ENCODE results near the gene CHST14.

Gene CHST14, protein sequence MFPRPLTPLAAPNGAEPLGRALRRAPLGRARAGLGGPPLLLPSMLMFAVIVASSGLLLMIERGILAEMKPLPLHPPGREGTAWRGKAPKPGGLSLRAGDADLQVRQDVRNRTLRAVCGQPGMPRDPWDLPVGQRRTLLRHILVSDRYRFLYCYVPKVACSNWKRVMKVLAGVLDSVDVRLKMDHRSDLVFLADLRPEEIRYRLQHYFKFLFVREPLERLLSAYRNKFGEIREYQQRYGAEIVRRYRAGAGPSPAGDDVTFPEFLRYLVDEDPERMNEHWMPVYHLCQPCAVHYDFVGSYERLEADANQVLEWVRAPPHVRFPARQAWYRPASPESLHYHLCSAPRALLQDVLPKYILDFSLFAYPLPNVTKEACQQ

DNA sequence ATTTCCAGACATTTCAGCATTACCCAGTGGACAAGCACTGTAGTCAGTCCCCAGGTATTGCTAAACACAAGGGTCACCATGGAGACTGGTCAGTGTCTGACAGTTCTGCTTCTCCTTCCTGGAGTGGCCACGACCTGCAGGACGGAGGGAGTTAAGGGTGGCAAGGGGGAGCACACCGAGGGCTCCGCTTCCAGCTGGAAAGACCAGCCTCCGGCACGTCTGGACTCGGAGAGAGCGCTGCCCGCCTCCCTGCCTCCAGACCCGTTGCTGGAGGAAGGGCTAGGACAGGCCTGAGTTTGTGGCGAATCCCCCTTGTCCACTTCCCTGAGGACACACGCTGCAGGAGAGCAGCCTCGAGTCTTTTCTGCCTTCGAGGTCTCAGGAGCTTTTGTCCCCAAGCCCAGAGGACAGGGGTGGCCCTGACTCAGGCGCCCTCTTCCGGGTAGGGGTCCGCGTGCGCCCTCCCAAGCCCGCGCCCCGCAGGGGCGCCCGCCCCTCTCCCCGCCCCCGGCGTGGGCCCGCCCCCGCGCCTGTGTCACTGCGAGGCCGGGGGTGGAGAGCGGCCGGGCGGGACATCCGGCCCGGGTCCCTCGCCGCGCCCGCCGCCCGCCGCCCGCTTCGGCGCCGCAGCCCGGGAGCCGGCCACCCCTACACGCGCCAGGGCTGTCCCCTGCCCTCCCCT is at the start of gene CHST14:
TSS of gene CHST14 (plus strand) at position 562 of the 682 bp plus-strand sequence. CDS start 230 bp downstream, outside the sequence.
- DNase-seq: peak; percentile 31

DNA sequence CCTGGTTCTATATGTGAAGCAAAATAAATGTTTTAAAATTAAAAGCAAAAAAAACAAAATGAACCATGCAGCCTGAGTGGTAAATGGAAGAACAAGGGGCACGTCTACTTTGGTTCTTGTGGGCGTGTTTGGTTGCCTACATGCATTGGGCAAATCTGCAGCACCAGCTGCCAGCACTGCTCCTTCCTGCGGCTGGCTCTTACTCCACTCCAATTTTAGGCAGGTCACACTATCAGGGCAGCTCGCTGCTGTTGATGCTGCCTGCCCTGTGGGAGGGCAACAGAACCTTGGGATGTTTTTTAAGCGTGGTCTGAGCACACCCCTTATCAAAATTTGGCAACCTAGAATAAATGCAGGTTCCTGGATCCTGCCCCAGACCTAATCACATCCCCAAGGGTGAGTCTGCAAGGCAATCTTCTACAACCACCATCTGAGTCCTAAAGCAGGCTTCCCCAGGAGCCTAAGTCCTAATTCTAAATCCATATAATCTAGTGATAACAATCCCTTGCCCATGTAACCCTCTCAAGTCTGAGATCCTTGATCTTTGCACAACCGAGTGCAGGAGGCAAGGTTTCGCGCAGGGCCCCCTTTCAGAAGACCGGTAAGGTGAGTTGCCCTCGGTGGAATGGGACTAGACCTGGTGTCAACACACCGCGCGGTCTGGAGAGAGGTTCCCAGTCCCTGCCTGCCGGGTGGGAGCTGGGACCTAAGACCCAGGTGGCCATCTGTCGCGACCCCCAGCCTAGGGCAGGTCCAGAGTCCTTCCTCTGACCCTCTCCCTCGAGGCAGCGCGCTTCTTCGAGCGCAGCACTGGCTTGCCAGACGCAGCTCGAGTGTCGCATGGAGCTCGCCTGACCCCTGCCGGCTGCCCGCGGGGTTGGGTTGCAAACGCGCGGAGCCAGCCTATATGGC is 49.3 kb upstream of the CHST14 start:
- DNase-seq: peak; percentile 39

DNA sequence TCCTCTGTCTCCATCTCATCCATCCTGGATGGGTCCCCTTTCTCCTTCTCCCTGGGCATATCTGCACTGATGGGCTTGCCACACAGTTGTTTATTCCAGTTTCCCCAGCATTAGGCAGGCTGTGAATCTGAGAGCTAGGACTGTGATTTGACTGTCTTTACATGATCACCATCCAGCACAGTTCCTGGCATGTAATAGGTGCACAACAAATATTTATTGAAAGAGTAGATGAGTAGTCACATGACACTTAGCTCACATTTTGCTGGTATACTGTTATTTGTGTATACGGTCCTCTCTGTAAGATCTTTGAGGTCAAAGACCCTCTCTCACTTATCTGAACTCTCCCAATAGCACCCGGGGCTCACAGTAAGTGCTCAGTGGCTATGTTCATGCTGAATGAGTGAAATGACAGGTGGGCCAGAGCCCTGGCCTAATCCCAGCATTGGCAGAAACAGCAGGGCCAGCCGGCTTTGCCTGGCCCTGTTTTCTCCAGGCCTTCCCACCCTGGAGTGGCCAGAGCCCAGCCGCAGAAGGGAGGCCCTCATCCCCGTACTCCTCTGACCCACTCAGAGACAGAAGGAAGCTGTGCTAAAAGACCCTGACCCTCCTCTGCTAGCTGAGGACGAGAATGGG is 46.2 kb upstream of the CHST14 start:
- DNase-seq: no peak

DNA sequence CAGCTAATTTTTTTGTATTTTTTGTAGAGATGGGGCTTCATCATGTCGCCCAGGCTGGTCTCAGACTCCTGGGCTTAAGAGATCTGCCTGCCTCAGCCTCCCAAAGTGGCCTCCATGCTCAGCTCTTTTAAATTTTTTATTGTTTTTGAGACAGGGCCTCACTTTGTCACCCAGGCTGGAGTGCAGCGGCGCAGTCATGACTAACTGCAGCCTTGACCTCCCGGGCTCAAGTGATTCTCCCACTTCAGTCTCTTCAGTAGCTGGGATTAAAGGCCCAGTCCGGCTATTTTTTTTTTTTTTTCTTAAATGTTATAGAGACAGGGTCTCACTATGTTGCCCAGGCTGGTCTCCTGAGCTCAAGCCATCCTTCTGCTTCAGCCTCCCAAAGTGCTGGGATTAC is 45.1 kb upstream of the CHST14 start:
- no peak for DNase-seq

DNA sequence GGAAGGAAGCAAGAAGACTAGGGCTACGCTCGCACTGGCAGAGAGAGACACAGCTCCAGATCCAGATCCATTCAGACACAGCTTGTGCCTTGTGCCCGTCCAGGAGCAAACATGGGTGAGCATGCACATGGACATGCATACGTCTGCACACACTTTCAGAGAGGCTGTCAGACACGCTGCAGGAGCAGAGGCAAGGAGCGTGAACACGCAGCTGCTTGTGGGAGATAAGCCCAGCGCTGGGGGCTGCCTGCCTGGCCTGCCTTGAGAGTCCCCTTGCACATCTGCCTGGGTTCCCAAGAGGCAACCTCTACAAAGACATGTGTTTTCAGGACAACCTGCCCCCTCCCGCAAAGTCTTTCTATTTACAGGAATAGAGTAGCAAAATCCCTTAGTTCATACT is 43.6 kb upstream of the CHST14 start:
- DNase-seq: no peak

DNA sequence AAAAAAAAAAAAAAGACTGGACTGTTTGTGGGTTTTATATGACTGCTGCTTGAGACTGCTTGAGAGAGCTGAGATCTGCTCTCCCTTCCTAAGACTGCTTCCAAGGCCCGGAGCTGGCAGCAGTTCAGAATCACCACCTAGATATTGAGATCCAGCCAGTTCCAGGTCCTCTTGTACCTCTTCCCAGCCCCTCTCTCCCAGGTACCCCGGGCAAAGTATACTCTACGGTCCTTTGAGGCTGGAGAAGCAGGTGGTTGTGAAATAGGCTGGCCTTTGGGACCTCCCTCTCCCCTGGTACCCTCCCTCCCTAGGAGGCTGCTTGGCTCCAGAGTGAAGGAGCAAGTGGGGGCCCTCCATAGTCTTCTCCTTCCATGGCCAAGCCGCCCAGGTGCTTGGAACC is 42.6 kb upstream of the CHST14 start:
- no peak for DNase-seq

DNA sequence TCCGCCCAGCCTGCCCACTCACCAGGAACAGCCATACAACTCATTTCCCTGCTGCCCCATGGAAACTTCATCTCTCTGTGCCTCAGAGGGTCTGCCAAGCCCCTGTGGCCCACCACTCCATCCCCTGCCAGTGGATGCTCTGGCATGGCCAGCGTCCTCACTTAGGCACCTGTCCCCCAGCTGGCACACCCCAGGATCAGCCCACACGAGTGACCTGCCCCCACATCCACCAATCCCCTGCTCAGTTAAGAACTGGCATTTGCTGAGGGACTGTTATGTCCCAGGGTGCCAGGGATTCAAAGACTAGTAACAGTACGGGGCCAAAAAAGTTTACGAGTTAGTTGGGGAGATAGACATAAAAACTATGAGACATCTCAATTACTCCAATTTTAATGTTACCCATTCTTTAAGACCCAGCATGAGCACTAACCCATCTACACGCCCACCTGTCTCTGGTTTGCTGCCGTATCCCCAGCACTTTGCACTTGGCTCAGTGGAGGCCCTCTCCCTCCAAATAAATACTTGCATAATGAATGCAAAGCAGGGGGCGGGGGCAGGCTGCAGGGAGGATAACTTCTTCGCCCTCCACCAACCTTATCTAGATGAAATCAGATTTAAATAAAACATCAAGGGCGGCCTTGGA is 41.6 kb upstream of the CHST14 start:
- no peak for DNase-seq

DNA sequence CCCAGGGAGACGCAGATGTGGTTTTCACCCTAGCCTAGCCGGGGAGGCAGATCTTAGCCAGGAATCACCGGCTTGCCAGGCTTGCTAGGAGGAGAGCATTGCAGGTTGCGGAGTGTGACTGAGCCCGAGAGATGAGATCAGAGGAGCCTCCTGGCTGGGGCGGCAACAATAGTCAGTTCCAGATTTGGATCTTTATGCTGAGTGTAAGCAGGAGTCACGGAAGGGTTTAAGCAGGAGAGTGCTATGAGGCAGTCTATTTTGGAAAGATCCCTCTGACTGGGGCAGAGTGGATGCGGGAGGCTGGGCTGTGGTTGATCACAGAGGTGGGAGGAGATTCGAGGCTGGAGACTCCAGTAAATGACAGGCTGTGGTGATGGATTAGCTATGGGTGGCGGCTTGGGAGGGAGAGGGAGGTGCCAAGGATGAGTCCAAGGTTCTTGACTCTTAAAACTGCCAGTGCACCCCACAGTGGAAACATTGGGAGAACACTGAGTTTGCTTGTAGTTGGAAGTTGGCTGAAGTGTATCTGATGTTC is 40.4 kb upstream of the CHST14 start:
- peak; percentile 61 for DNase-seq

DNA sequence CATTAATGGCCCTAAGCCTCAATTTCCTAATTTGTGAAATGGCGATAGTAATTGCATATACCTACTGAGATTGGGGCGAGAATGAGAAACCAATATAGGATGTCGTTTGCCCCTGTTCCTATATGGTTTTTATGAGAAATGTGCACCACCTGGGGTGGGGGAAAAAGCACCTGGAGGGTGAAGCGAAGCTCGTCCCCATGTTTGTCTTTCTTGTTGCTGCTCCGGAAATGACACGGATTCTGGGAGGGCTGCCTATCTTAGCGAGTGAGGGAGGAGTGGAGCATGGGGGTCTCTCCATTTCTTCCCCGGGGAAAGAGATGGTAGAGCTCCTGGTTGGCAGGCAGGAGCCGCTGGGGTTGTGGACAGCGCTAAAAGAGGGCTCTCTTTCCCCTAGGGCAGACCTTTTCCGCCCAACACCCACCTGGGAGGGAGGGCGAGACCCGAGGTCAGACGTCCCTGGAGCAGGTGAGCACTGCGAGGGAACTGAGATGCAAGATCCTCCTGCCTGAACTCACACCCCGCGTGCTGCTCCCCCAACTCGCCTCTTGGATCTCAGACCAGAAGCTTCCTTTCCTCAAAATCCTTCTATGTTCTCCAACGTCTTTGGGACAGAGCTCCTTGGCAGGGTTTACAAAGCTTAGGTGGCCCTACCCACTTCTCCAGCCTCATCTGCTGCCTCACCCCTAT is 35.6 kb upstream of the CHST14 start:
- DNase-seq: no peak

DNA sequence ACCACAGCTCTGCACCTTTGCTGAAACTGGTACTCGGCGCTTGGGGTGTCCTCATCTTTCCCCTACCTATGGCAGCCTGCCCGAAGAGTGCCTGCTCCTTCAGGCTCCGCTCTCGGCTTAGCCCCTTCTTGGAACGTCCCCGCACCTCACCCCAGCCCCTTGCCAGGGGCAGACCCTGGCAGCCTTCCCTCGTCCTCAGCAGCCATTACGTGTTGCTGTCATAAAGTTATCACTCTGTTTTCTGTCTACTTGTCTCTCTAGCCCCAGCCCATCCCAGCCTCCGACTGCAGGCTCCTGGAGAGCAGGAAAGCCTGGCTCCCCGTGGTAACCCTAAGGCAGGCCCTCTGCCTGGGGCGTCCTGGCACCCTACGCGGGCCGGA is 35.1 kb upstream of the CHST14 start:
- no peak for DNase-seq

DNA sequence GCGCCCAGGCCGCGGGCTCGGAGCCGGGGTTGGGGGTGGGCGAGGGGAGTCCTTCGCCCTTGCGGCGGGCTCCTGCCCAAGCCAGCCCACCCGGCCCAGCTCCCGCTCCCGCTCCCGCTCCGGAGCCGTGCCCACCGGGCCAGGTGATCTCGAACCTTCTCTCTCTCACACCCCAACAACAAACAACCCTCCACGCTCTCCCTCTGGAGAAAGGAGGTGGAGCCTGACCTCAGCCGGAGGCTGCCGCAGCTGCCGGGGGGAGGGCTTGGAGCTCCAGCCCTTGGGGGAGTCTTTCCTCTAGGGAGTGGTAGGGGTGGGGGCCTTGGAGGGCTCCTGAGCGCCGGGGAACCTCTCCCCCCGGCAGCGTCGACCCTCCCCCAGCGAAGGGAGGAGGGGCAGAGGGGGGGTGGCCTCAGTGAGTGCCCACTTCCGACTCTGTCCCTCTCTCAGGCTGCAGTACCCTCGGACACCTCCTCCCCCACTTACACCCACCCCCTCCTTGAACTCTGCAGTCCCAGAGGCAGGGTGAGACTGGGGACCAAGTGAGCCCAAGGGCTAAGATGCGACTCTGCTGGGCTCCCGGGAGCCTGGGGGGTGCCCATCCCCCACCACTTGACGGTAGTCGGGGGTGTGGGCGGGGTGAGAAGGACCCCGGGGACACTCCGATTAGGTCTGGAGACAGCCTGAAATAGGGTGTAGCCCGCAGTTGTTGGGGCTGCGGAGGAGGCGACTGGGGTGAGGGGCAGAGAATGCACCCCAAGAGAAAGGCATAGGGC is 34.5 kb upstream of the CHST14 start:
- DNase-seq: no peak

DNA sequence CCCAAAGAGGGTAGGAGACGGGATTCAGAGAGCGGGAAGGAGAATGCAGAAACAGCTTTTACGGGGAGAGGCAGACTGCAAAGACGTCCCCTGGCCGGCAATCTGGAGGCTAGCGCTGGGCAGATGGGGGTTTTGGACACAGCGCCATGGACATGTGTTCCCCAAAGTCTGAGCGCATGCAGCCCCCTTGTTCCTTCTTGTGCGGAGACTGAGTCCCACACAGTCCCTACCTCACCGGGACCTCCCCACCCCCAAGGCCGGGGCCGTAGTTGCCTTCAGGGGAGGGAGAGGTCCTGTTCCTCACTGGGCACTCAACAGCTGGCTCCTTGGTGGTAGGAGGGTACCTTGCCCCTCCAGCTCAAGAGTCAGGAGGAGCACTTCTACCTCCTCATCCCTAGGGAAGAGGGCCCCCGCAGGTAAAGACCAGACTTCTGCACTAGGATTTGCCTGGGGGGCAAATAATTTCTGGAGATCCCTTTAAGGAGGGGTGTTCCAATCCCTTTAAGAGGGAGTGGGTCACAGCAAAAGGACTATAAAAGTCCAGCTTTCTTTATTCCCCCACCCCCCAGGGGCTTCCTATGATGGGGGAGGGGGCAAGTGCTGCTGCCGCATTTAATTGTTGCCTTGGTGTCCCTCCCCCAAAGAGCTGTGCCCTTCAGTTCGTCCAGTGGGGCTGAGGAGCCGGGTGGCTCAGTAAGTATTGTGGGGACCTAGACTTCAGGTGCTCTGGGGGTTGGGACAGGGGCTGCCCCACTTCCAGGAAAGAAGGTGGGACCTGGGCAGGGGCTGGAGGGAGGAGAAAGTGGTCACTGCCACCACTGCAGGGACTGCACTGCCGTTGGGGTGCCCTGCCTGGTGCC is 33.7 kb upstream of the CHST14 start:
- no peak for DNase-seq

DNA sequence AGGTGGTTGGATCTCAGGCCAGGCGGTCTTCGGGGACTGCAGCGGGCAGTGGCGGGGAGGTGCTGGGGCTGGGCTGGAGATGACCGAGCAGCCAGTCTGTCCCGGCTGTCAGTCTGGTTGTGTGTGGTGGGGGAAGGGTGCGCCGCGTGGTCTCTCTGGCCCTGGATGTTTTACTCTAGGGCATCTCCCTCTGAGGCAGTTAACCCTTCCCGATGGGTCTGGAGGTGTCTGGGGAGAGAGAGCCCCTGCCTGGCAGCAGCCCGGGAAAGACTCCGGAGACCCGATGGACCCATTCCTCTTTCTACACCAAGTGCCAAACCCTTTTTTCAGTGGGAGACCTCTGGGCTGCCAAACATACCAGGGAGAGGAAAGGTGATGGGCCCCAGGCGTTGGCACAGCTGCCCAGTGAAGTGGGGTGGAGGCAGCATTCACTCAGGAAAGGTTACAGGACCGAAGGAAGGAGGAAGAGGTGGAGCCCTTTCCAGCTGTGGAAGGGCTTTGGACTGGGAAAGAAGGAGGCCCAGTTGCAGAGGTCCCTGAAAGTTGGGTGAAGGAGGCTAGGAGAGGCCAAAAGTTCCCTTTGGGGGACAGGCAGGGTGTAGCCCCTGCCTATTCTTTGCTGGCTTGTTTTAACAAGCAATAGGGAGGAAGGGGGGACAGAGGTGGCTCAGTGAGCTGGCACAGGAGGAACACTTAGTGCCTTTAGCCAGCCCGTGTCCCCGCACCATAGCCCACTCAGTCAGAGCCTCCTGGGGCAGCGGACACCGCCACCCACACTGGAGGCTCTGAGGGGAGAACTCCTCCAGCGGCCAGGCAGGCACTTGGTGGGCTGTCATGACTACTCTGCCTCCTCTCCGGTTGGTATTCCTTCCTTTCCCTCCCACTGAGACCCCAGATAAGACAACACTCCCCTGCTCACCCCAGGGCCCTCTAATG is 32.8 kb upstream of the CHST14 start:
- DNase-seq: no peak

DNA sequence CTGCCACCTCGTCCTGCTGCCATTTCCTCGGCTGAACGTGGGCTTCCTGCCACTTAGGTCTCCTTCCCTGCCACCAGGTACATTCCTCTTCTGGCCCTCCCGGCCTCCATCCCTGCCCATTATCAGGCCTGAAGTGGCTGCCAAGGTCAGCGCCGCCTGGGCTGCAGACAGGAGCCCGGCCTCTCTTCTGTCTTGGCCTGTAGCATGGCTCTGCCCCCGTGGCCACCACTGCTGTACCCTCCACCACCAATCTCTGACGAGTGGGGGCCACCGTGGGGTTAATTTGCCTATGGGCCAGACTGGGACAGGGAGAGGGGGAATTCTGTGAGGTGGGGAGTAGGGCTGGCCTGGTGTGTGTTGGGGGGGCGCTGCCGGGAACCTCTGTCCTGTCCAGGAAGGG is 32.1 kb upstream of the CHST14 start:
- DNase-seq: no peak

DNA sequence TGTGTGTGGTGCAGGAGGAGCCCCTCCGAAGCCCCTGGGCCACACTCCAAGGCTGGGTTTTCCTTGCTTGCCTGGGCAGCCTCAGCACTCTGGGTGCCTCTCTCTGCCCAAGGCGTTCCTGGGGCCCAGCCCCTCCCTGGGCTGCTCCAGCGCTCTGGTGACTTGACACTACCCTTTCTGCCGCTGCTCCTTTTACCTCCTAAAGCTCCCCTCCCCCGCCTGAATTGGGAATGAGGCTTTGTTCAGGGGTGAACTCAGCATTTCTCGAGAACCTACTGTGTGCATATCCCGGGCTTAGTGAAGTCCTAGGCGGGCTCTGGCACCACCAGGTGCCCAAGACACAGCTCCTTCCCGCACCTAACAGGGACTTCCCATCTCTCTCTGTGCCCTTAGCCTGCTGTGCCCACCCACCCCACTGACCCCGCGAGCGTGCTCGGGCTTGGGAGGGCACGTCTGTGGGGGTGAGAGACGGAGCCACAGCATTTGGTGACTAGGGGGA is 31.3 kb upstream of the CHST14 start:
- DNase-seq: no peak

DNA sequence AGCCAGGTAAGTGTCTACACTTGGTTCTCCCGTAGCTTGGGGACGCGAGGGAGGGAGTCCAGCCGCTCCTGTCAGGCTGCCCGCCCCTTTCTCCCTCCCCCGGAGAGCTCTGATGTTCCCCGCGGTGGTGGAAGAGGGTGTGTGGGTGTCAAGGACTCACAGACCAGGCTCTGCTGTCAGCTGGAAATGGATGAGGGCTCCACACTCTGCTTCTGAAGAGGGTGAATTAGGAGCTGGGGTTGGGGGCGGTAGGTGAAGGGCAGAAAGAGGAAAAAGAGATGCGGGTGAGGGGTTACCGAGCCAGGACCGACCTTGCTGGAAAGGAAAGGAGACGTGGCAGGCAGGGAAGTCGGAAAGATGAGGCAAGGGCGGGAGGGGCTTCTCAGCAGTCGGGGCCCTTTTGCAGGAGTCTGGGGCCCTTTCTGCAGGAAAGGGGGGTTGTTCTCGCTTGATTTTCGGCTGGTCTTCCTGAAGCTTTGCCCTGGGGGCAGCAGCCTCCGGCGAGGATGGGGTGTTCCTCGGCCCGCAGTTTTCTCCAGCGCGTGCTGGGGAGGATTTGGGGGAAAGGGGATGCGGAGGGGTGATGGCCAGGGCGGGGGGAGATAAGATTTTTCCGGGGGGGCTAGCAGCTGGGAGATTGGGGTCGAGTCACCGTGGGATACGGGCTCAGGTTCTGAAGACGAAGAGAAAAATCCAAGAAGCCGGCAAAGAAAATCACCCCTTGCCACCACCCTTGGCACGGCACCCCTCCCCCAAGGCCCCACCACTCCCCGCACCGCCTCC is 30.6 kb upstream of the CHST14 start:
- peak; percentile 4 for DNase-seq

DNA sequence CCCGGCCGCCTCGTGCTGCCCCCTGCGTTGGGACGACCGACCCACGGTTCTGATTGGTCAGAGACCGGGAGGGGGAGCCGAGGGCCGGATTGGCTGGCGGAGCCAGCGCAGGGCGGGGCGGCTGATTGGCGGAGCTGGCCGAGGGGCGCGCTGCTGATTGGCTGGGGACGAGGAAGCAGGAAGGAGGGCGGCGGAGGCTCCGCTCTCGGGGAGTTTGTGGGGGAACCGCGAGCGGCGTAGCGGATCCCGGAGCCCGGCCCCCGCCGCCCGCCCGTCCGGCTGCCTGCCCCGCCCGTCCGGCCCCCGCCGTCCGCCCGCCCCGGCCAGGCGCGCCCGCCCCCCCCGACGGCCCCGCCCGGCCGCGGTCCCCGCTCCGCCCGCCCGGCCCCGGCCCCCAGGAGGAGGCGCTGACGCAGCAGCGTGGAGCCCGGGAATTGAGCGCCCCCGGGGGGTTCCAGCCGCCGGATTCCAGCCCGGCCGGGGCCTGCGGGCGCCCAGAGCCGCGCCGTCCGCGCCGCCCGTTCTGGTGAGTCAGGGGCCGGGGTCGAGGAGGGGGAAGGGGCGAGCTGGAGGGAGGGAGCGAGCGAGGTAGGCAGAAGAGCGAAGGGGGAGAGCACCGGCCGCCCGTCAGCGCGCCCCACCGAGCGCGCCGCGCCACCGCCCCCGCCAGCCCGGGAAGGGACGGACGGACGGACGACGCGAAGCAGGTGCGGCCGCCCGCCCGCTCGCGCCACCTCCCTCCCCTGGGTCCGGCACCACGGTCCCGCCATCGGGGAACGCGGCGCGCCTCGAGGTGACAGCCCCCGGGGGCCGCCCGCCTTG is 29.8 kb upstream of the CHST14 start, which contains the start of gene BAHD1:
TSS of gene BAHD1 (plus strand) at position 211 of the 822 bp plus-strand sequence. CDS start 17,512 bp downstream, outside the sequence.
- DNase-seq: peak; percentile 92
